ENCODE data around the gene CREBBP. TPM values are rescaled to one million over a fixed set of nuclear protein-coding genes. Genes with fewer than 3 reads are reported as not detected.
A peak's percentile ranks its signal among the peaks of the same experiment; 100 is the strongest.

Gene CREBBP
- total RNA-seq, 6 donors from 2014 or later, result 54.1 to 175 (median 99.2) TPM

DNA sequence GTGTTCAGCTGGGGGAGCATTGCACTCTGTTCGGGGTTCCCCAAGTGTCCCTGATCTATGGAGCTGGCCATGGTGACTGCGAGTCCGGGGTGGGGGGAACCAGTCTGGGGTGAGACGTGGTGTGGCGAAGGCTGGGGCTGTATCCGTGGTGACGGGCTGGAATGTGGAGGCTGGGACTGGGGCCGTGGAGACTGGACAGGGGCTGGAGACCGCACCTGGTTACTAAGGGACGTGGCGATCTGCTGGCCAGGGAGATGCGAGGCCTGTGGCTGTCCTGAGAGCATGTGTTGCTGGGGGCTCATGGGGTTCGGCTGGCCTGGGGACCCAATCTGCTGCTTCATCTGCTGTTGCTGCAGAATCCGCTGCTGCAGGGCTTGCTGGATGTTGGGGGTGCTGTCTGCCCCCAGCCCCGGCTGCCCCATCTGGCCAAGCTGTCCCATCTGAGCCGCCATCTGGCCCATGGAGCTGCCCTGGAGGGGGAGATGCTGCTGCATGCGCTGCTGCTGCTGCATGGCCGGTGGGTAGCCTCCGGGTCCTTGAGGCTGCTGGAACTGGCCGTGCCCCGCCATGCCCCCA, 152.6 kb downstream of the CREBBP start:
- DNase-seq (peak in 1 of 2 donors; percentile 75), ATAC-seq (ENCODE audit: low FRiP score in 2 of 2) (no peak)
- no peak overlapping the region for H3K4me3 ChIP-seq
- peaks cover 40 to 71% (median 54%) of the 10 kb centered on the region in 4 donors for H3K36me3 ChIP-seq
- H3K9me3 ChIP-seq, result no peaks in the 10 kb centered on the region
- no peak overlapping the region for H3K27ac ChIP-seq
- H3K4me1 ChIP-seq, result no peaks in the 10 kb centered on the region
- 90 to 92% methylated on average over 8 to 17 of the region's 21 CpGs for WGBS, 2 donors
- no peaks in the 10 kb centered on the region for H3K27me3 ChIP-seq
- TF ChIP-seq POLR2AphosphoS5 (IDR thresholded peaks at IDR 0.05), result no peak

DNA sequence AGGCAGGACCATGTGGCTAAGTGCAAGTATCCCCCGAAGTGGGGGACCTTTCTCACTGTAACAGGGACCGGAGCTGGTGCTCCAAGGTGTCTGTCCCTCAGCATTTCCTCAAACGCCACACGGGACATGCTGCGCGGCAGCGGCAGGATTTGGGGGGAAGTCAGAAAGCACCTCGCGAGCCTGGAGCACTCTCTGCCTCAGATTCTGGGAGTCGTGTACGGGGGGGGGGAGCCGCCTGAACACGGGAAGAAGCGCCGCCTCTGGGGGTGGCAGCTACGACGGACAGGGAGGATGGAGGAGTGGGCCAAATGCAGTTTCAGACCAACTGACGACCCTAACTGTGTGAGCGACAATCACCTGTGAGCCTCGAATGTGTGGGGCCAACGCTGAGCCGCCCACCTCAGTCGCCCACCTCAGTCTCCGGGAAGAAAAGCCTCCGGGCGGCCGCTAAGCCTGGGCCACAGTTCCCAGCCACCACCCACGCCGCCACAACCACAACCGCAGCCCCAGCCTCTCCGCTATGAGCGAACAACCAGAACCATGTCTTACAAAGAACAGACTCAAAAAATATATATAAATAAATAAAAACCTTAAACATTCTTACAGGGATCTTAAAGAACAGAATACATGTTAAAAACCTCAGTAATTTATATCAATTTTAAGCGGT, 154.4 kb downstream of the CREBBP start:
- Histone ChIP-seq H3K4me3 (no peak overlapping the region), H3K9me3 (no peaks in the 10 kb centered on the region), H3K4me1 (no peaks in the 10 kb centered on the region), H3K27me3 (no peaks in the 10 kb centered on the region), H3K27ac (no peak overlapping the region), H3K36me3 (peaks cover 32 to 54% (median 41%) of the 10 kb centered on the region in 4 donors)
- no peak for TF ChIP-seq POLR2AphosphoS5 (IDR thresholded peaks at IDR 0.05)
- no peak for TF ChIP-seq CTCF (IDR thresholded peaks at IDR 0.05)
- no peak for TF ChIP-seq POLR2A (IDR thresholded peaks at IDR 0.05)
- TF ChIP-seq EP300 (IDR thresholded peaks at IDR 0.05), result no peak
- DNase-seq, result no peak
- ATAC-seq (ENCODE audit: low FRiP score in 2 of 2), result no peak
- 92 to 93% methylated on average over 24 to 32 of the region's 33 CpGs for WGBS, 2 donors

- WGBS, 2 donors, result 76% methylated on average over 8 of the region's 8 CpGs
- no peak for ATAC-seq (ENCODE audit: low FRiP score in 2 of 2)
- Histone ChIP-seq H3K36me3 (peaks cover 27 to 45% (median 32%) of the 10 kb centered on the region in 4 donors), H3K27me3 (no peaks in the 10 kb centered on the region), H3K4me1 (no peaks in the 10 kb centered on the region), H3K9me3 (no peaks in the 10 kb centered on the region), H3K4me3 (no peak overlapping the region), H3K27ac (no peak overlapping the region)
- no peak for DNase-seq
- TF ChIP-seq CTCF (IDR thresholded peaks at IDR 0.05), result no peak
These were observed 155.2 kb downstream of the CREBBP start for GRCh38 chr16:3725276-3725675.

DNA sequence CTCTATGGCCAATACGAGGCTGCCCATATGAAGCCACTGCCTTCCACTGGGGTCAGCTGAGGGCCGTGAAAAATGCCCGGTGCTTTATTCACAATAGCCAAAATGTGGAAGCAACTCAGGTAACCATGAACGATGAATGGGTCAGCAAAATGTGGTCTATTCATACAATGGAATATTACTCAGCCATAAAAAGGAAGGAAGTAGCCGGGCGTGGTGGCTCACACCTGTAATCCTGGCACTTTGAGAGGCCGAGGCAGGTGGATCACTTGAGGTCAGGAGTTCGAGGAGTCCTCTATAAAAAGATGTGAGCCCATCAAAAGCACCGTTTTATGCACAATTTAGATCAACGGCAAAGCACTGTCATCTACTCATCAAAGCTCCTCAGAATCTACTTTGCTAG, 158.0 kb downstream of the CREBBP start:
- WGBS, 2 donors, result 86 to 88% methylated on average over 10 of the region's 10 CpGs
- no peak for ATAC-seq (ENCODE audit: low FRiP score in 2 of 2)

GRCh38 chr16:3720418-3720817, 160.1 kb downstream of the CREBBP start:
- no peaks in the 10 kb centered on the region for H3K9me3 ChIP-seq
- no peak overlapping the region for H3K27ac ChIP-seq
- no peaks in the 10 kb centered on the region for H3K36me3 ChIP-seq
- no peaks in the 10 kb centered on the region for H3K27me3 ChIP-seq
- no peak overlapping the region for H3K4me3 ChIP-seq
- 79 to 90% methylated on average over 11 of the region's 11 CpGs for WGBS, 2 donors
- H3K4me1 ChIP-seq, result peaks cover 11 to 18% (median 14%) of the 10 kb centered on the region in 4 donors
- no peak for ATAC-seq (ENCODE audit: low FRiP score in 2 of 2)
- no peak for TF ChIP-seq POLR2AphosphoS5 (IDR thresholded peaks at IDR 0.05)
- no peak for TF ChIP-seq CTCF (IDR thresholded peaks at IDR 0.05)
- no peak for TF ChIP-seq EP300 (IDR thresholded peaks at IDR 0.05)
- no peak for TF ChIP-seq POLR2A (IDR thresholded peaks at IDR 0.05)
- no peak for DNase-seq

More for the DNA sequence above, 158.0 kb downstream of the CREBBP start:
- H3K9me3 ChIP-seq, result no peaks in the 10 kb centered on the region
- no peak overlapping the region for H3K27ac ChIP-seq
- TF ChIP-seq POLR2A (IDR thresholded peaks at IDR 0.05) (no peak), POLR2AphosphoS5 (IDR thresholded peaks at IDR 0.05) (no peak), CTCF (IDR thresholded peaks at IDR 0.05) (no peak), EP300 (IDR thresholded peaks at IDR 0.05) (no peak)
- peaks cover 0 to 17% (median 4%) of the 10 kb centered on the region in 4 donors for H3K36me3 ChIP-seq
- H3K4me3 ChIP-seq, result no peak overlapping the region
- H3K27me3 ChIP-seq, result no peaks in the 10 kb centered on the region
- peaks cover 3 to 8% (median 6%) of the 10 kb centered on the region in 4 donors for H3K4me1 ChIP-seq
- DNase-seq, result no peak

All from upper lobe of left lung (tissue), 6 donors.